Renal cortical epithelial cell (primary cell): Measurements from ENCODE around the gene ZNF711. TPM values are rescaled to one million over a fixed set of nuclear protein-coding genes. Genes with fewer than 3 reads are reported as not detected.
"Not testable (repeated sequence)": the region's sequence is repeated elsewhere in the genome, so short reads cannot be mapped to it uniquely, and the experiment has no call there.

ENCODE experiments used
- DNase-seq: peaks from one replicate; pipeline ENCODE4 v3.0.0-alpha.2; 2011; ENCODE audit warnings: low read depth
- total RNA-seq: library from RNA; depleted of rRNA; stranded (reverse); fragments of >200 nt; gene quantifications from 2 replicates; pipeline ENCODE4 v1.2.3, GENCODE V29; 2014

Gene ZNF711
- total RNA-seq: 2.6 and 7.0 TPM in 2 replicates

DNA sequence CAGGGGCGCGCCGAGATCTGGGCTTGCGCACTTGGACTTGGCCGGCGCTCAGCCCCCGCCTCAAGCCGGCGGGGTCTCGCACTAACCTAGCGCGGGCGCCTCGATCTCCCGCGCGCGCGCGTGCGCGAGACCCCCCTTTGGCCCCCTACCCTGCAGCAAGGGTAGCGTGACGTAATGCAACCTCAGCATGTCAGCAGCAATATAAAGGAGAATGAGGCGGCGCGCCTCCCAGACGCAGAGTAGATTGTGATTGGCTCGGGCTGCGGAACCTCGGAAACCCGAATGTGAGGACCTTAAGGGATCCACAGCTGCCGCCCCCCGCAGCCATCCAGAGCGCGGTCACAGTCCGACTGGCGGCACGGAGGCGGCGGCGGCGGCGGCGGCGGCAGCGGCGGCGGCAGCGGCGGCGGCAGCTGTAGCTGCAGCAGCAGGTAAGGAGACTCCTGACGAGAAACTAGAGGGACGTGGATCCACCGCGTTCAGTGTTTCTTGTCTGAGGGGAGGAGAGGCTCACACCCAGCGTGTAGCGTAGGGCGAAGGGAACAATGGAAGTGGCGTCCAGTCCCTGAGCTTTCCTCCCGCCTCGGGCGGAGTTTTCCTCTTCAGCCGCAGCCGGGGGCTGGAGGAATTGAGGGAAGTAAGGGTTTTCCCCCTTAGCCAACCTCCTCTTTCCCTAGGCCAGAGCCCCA, at the start of gene ZNF711, which contains the start of gene SATL1:
TSS of gene ZNF711 (plus strand) at position 231 of the 689 bp plus-strand sequence. CDS start 3,582 bp downstream, outside the sequence.
TSS of gene SATL1 (minus strand) at position 19 of the 689 bp plus-strand sequence. CDS start 134,811 bp downstream, outside the sequence.
- peak; percentile 2 for DNase-seq

- no peak for DNase-seq
These were observed 47.5 kb upstream of the ZNF711 start for GRCh38 chrX:85196319-85196718.

- no peak for DNase-seq
These were observed 40.3 kb upstream of the ZNF711 start for GRCh38 chrX:85203461-85203970.

GRCh38 chrX:85213792-85214530, 29.8 kb upstream of the ZNF711 start:
- DNase-seq: no peak

- peak; percentile 5 for DNase-seq
These were observed 27.8 kb upstream of the ZNF711 start for GRCh38 chrX:85215946-85216345.

DNA sequence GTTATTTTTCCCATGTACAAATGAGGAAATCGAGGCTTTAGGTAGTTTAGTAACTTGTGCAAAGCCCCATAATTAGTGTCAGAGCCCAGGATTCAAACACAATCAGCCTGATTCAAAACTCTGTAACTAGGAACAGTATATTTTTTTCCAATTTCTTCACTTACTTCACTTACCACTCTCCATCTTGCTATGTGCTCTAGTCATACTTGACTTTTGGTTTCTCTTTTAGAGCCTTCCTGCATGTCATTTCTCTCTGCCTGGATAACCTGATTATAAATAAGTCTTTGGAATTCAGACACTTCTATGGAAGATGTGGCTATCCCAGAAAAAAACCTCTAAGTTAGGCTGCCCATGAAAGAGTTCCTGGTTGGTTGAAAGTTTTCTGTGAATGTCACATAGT, 22.4 kb upstream of the ZNF711 start:
- DNase-seq: no peak

DNA sequence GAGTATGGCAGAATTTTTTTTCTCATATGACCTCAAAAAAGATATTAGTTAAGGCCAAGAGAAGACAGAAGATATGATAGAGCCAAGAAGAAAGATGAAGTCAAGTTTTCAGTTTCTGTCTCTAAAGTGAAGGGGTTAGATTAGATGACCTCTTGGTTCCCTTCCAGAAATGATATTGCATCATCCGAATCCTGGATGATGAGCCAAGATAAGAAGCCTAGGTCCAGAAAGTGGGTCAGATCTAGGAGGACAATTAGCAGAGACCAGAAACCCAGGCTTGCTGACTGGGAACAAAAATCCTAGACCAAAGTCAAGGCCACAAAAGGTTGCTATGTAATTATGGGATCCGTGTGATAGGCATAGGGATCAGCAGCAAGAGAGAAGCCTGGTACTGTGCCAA, 20.4 kb upstream of the ZNF711 start:
- DNase-seq: no peak

GRCh38 chrX:85243155-85243554, 636 bp upstream of the ZNF711 start:
- peak; percentile 0 for DNase-seq

DNA sequence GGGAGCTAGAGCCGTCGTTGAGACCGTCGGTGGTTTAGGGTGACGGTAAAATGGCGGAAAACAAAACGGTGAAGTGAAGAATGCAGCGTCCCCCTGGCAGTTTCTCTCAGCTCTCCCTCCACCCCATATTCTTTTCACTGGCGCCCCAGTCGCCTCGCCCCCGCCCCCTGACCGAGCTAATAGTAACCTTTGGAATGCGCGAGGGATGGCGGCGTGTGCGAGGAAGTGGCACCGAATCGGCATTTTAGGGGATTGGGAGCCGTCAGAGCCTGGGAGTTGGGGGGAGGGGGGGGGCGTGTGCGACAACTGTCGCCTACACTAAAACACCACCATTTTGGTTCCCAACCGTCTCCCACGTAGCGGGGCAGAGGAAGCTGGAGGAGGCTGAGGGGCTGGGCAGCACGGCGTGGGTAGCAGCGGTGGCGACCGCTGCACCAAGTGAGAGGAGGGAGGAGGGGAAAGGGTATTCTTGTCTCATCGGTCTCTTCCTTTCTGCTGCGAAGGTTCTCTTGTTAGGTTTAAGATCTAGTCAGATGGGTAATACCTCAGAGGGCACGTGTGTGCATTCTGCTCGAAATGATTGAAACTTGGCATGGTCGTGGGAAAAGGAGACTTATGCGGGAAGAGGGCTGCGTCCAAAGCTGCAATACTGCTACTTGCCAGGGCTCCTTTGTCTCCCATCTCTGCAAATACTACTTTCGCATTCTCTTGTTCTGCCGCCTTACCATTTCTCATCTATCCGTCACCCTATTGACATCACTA, 840 bp downstream of the ZNF711 start:
- peak; percentile 6 for DNase-seq

DNA sequence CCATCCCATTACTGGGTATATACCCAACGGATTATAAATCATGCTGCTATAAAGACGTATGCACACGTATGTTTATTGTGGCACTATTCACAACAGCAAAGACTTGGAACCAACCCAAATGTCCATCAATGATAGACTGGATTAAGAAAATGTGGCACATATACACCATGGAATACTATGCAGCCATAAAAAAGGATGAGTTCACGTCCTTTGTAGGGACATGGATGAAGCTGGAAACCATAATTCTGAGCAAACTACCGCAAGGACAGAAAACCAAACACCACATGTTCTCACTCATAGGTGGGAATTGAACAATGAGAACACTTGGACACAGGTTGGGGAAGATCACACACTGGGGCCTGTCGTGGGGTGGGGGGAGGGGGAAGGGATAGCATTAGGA, 41.5 kb downstream of the ZNF711 start:
- not testable (repeated sequence) for DNase-seq

DNA sequence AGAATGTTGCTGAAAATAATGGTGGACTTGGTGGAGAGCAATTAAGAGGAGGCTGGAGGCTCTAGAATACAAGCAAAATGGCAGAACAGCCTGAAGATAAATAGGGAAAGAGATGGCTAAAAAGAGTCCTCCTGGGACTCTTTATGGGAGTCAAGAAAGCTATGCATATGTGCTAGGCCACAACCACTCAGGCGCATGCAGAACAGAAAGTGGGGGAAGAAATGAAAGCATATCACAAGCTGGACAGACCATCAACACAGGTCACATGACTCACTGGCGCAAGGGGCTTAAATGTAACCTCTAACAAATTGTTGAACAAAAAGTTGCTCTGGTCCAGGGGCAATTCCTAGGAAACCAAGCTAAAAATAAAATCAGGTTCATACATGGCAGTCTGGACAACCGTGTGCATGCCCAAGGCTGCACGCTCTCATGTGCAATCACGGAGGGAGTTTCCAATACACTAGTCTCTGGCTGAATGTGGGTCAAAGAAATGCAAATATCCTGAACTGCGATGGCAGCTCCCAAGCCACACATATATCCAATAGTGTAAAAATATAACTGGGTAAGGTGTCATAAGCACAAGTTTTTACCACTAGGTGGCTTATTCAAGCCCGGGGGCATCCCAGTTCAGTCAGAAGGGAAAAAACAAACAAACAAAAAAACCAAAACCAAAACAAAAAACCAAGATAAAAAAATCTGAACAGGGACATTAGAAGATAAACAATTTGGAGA, 45.4 kb downstream of the ZNF711 start:
- DNase-seq: no peak

GRCh38 chrX:85303544-85303943, 59.8 kb downstream of the ZNF711 start:
- no peak for DNase-seq

- DNase-seq: no peak
These were observed 65.9 kb downstream of the ZNF711 start for GRCh38 chrX:85309717-85310116.

- DNase-seq: not testable (repeated sequence)
These were observed 67.6 kb downstream of the ZNF711 start for GRCh38 chrX:85311348-85311747.

Other genes starting within 250 kb of the ZNF711 start
- 11.5 and 12.1 TPM in 2 replicates for gene APOOL, start 240.1 kb upstream of the ZNF711 start, total RNA-seq
- gene SATL1, start 212 bp upstream of the ZNF711 start, total RNA-seq: not detected in 2 replicates
- 1.3 and 3.1 TPM in 2 replicates for gene POF1B, start 135.7 kb downstream of the ZNF711 start, total RNA-seq